Measurements from ENCODE around the gene PIR. TPM values are rescaled to one million over a fixed set of nuclear protein-coding genes. Genes with fewer than 3 reads are reported as not detected.

PIR gene
- total RNA-seq, 1 experiment from 2014 or later: 17.1 TPM

GRCh38 chrX:15472531-15472930, 20.6 kb downstream of the PIR start:
- no peaks in the 10 kb centered on the region for H3K27me3 Mint-ChIP-seq (ENCODE audit: low read depth)
- TF ChIP-seq NFYB (CRISPR knock-in tag; conservative IDR thresholded peaks at IDR 0.05; ENCODE audit: low read depth): no peak
- TF ChIP-seq ZNF232 (CRISPR knock-in tag; IDR thresholded peaks at IDR 0.05): no peak
- TF ChIP-seq NR3C1 (CRISPR knock-in tag; conservative IDR thresholded peaks at IDR 0.05; ENCODE audit: low read depth): no peak
- H3K4me3 Mint-ChIP-seq: no peak overlapping the region
- CTCF ChIA-PET: no interaction called here
- peaks cover 16% of the 10 kb centered on the region for H3K4me1 Mint-ChIP-seq
- no peak for ATAC-seq
- H3K9me3 Mint-ChIP-seq: no peaks in the 10 kb centered on the region
- POLR2A ChIA-PET: no interaction called here
- H3K27ac Mint-ChIP-seq: no peak overlapping the region
- no peaks in the 10 kb centered on the region for H3K36me3 Mint-ChIP-seq
- no peak for DNase-seq (ENCODE audit: low spot score)

DNA sequence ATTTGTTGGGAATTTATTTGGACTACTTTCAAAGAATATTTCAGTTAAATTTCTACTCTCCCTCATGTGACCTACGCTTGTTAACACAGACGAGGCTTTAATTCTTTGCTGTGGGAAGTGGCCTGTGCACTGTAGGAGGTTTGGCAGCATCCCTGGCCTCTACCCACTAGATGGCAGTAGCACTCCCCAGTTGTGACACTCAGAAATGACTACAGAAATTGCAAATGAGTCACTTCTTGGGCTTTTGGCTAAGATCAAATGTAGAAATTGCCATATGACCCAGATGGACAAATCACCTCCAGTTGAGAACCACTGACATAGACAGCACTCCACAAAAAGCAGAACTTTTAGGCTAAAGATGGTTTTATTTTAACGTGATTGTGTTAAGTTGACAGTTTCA, 22.1 kb downstream of the PIR start:
- Mint-ChIP-seq H3K27me3 (ENCODE audit: low read depth) (no peaks in the 10 kb centered on the region), H3K9me3 (no peaks in the 10 kb centered on the region), H3K27ac (no peak overlapping the region), H3K36me3 (no peaks in the 10 kb centered on the region), H3K4me3 (no peak overlapping the region), H3K4me1 (peaks cover 18% of the 10 kb centered on the region)
- ATAC-seq (peak; percentile 79), DNase-seq (ENCODE audit: low spot score) (peak; percentile 47)
- peak; percentile 30; the same call in 1 of the 2 replicates for TF ChIP-seq CTCF (IDR thresholded peaks at IDR 0.05)
- TF ChIP-seq ZNF219 (CRISPR knock-in tag; IDR thresholded peaks at IDR 0.05; ENCODE audit: borderline replicate concordance): no peak
- TF ChIP-seq NFE2L1 (CRISPR knock-in tag; IDR thresholded peaks at IDR 0.05): no peak
- ChIA-PET POLR2A (no interaction called here), CTCF (interaction anchor here (0.6 to 1.7 kb wide), 7 partner anchors 22 to 177 kb away, joined by 3 to 5 read pairs (median 4); partner anchors contain the start of gene PIR)

GRCh38 chrX:15469613-15470012, 23.5 kb downstream of the PIR start:
- no peaks in the 10 kb centered on the region for H3K27me3 Mint-ChIP-seq (ENCODE audit: low read depth)
- H3K9me3 Mint-ChIP-seq: no peaks in the 10 kb centered on the region
- no peak for TF ChIP-seq ZBTB43 (CRISPR knock-in tag; IDR thresholded peaks at IDR 0.05)
- no peak for TF ChIP-seq USF2 (CRISPR knock-in tag; IDR thresholded peaks at IDR 0.05)
- H3K27ac Mint-ChIP-seq: no peak overlapping the region
- no peak for DNase-seq (ENCODE audit: low spot score)
- ATAC-seq: no peak
- CTCF ChIA-PET: interaction anchor here (0.9 kb wide), 1 partner anchor 19 kb away, joined by 4 read pairs; no protein-coding TSS in a partner anchor
- H3K4me1 Mint-ChIP-seq: peaks cover 17% of the 10 kb centered on the region
- no peak overlapping the region for H3K4me3 Mint-ChIP-seq
- H3K36me3 Mint-ChIP-seq: no peaks in the 10 kb centered on the region
- POLR2A ChIA-PET: no interaction called here

GRCh38 chrX:15468036-15468435, 25.1 kb downstream of the PIR start:
- peak; percentile 23; the same call in 1 of the 2 replicates for ATAC-seq
- no peak overlapping the region for H3K27ac Mint-ChIP-seq
- TF ChIP-seq MYBL2 (CRISPR knock-in tag; IDR thresholded peaks at IDR 0.05): no peak
- no peak for TF ChIP-seq SMAD4 (CRISPR knock-in tag; IDR thresholded peaks at IDR 0.05)
- no peak for TF ChIP-seq ZBTB43 (CRISPR knock-in tag; IDR thresholded peaks at IDR 0.05)
- TF ChIP-seq PRDM15 (CRISPR knock-in tag; IDR thresholded peaks at IDR 0.05): no peak
- TF ChIP-seq NFATC4 (CRISPR knock-in tag; IDR thresholded peaks at IDR 0.05): no peak
- TF ChIP-seq ZNF232 (CRISPR knock-in tag; IDR thresholded peaks at IDR 0.05): no peak
- TF ChIP-seq, protein P1, sequence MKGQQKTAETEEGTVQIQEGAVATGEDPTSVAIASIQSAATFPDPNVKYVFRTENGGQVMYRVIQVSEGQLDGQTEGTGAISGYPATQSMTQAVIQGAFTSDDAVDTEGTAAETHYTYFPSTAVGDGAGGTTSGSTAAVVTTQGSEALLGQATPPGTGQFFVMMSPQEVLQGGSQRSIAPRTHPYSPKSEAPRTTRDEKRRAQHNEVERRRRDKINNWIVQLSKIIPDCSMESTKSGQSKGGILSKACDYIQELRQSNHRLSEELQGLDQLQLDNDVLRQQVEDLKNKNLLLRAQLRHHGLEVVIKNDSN (CRISPR knock-in tag; IDR thresholded peaks at IDR 0.05): no peak
- TF ChIP-seq HMGA2 (CRISPR knock-in tag; IDR thresholded peaks at IDR 0.05): no peak
- TF ChIP-seq OVOL2 (CRISPR knock-in tag; IDR thresholded peaks at IDR 0.05; ENCODE audit: borderline replicate concordance): no peak
- TF ChIP-seq ATF6 (CRISPR knock-in tag; IDR thresholded peaks at IDR 0.05): no peak

More at GRCh38 chrX:15468036-15468435, 25.1 kb downstream of the PIR start:
- Mint-ChIP-seq H3K36me3 (no peaks in the 10 kb centered on the region), H3K4me1 (peaks cover 24% of the 10 kb centered on the region), H3K27me3 (ENCODE audit: low read depth) (no peaks in the 10 kb centered on the region), H3K9me3 (no peaks in the 10 kb centered on the region), H3K4me3 (no peak overlapping the region)
- POLR2A ChIA-PET: no interaction called here
- DNase-seq (ENCODE audit: low spot score): no peak
- CTCF ChIA-PET: interaction anchor here (1.0 to 4.4 kb wide), 2 partner anchors 86 to 119 kb away, joined by 4 to 48 read pairs; no protein-coding TSS in a partner anchor

All from WTC11 (cell line).